ENCODE data around the gene KCNK18.

The KCNK18 gene

DNA sequence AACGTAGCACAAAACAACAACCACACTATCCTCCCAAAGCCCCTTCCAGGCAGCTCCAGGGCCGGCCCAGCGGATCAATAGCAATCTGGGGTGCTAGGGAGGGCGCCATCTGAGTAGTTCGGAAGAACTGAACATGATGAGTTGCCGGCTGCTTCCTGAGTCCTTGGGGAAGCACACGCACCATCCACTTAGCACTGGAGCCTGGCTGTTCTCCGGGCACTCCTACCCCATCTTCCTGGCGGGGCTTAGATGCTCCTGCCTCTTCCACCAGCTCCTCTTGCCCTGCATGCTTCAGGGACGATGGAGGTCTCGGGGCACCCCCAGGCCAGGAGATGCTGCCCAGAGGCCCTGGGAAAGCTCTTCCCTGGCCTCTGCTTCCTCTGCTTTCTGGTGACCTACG, at the start of gene KCNK18:
Gene KCNK18, plus strand, starts transcription at position 301 of the 400 bp plus-strand sequence. Its CDS starts 0 bp downstream, at position 301.
- H3K4me1 ChIP-seq (ENCODE audit: control insufficient read depth in 1 of 2, insufficient read depth in 1 of 2, low read depth in 1 of 2, low read length in 1 of 2) = peaks cover 0 to 8% of the 10 kb centered on the region in 2 experiments
- TF ChIP-seq, protein P1, sequence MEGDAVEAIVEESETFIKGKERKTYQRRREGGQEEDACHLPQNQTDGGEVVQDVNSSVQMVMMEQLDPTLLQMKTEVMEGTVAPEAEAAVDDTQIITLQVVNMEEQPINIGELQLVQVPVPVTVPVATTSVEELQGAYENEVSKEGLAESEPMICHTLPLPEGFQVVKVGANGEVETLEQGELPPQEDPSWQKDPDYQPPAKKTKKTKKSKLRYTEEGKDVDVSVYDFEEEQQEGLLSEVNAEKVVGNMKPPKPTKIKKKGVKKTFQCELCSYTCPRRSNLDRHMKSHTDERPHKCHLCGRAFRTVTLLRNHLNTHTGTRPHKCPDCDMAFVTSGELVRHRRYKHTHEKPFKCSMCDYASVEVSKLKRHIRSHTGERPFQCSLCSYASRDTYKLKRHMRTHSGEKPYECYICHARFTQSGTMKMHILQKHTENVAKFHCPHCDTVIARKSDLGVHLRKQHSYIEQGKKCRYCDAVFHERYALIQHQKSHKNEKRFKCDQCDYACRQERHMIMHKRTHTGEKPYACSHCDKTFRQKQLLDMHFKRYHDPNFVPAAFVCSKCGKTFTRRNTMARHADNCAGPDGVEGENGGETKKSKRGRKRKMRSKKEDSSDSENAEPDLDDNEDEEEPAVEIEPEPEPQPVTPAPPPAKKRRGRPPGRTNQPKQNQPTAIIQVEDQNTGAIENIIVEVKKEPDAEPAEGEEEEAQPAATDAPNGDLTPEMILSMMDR (IDR thresholded peaks at IDR 0.05) = no peak
- H3K27ac ChIP-seq = no peak within 1 kb of the TSS
- H3K4me3 ChIP-seq (ENCODE audit: low read depth in 1 of 2, low read length in 1 of 2) = no peak within 1 kb of the TSS
- H3K9me3 ChIP-seq = peaks cover 6% of the 10 kb centered on the region
- no peaks in the 10 kb centered on the region for H3K36me3 ChIP-seq
- peaks cover 17% of the 10 kb centered on the region for H3K27me3 ChIP-seq

DNA sequence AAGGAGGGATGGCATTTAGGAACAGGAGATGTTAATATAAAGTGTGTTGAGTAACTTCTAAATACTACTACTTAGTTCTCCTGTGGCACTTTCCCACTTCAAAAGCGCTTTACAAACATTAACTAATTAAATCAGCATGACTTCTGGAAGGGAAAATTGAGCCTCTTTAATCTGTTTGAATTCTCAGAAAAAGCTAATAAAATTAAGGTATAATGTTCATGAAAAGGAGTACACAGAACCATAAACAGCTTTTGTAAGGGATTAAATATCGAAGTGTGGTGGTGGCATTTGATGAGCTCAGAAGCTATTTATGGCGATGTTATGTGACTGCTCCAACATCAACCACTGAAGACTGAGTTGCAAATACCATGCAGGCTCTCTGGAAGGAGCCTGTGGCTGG, 49.0 kb upstream of the KCNK18 start:
- Histone ChIP-seq H3K4me3 (ENCODE audit: low read depth in 1 of 2, low read length in 1 of 2) (no peak overlapping the region), H3K4me1 (ENCODE audit: control insufficient read depth in 1 of 2, insufficient read depth in 1 of 2, low read depth in 1 of 2, low read length in 1 of 2) (no peaks in the 10 kb centered on the region), H3K9me3 (no peaks in the 10 kb centered on the region), H3K27me3 (peaks cover 98% of the 10 kb centered on the region), H3K27ac (no peak overlapping the region), H3K36me3 (no peaks in the 10 kb centered on the region)
- TF ChIP-seq, protein P1 (IDR thresholded peaks at IDR 0.05) = no peak

DNA sequence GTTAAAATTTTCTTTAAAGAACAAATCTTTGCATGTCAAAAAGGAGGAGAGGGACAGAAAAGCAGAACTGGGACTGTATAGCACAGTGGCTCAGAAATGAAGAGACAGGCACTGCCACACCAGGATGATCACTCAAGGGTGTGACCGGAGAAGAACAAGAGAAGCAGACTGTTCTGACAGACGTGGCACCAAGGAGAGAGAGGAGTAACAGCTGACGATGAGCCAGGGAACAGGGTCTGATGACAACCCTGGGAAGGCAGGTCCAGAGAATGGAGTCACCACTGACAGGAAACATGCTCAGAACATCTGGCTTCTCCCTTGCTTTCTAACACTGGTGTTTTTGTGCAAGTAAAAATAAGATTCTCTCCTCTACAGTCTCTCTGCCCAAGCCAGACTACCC, 44.6 kb upstream of the KCNK18 start:
- H3K9me3 ChIP-seq = no peaks in the 10 kb centered on the region
- H3K27me3 ChIP-seq = peaks cover 98% of the 10 kb centered on the region
- no peaks in the 10 kb centered on the region for H3K4me1 ChIP-seq (ENCODE audit: control insufficient read depth in 1 of 2, insufficient read depth in 1 of 2, low read depth in 1 of 2, low read length in 1 of 2)
- H3K27ac ChIP-seq = no peak overlapping the region
- H3K36me3 ChIP-seq = no peaks in the 10 kb centered on the region
- TF ChIP-seq, protein P1 (IDR thresholded peaks at IDR 0.05) = no peak
- no peak overlapping the region for H3K4me3 ChIP-seq (ENCODE audit: low read depth in 1 of 2, low read length in 1 of 2)

DNA sequence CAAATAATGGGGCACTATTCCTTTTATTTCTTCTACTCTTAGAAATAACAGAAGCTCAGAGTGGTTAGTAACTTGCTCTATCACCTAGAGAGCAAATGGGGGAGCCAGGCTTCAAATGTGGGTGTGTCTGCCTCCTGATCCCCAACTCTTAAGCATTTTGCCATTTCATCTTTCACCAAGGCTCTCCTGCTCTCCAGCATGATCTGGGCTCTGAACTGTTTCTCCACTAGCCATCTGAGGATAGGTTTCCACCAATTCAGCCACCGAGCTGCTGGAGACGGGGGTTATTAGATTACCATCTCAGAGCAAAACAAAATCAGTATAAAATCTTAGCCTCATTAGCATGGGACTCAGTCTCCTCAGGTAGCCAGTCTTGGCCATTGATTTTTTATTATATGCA, 39.0 kb upstream of the KCNK18 start:
- Histone ChIP-seq H3K36me3 (no peaks in the 10 kb centered on the region), H3K4me3 (ENCODE audit: low read depth in 1 of 2, low read length in 1 of 2) (no peak overlapping the region), H3K9me3 (no peaks in the 10 kb centered on the region), H3K4me1 (ENCODE audit: control insufficient read depth in 1 of 2, insufficient read depth in 1 of 2, low read depth in 1 of 2, low read length in 1 of 2) (peaks cover 0 to 10% of the 10 kb centered on the region in 2 experiments), H3K27ac (no peak overlapping the region), H3K27me3 (peaks cover 100% of the 10 kb centered on the region)
- TF ChIP-seq, protein P1 (IDR thresholded peaks at IDR 0.05) = no peak

DNA sequence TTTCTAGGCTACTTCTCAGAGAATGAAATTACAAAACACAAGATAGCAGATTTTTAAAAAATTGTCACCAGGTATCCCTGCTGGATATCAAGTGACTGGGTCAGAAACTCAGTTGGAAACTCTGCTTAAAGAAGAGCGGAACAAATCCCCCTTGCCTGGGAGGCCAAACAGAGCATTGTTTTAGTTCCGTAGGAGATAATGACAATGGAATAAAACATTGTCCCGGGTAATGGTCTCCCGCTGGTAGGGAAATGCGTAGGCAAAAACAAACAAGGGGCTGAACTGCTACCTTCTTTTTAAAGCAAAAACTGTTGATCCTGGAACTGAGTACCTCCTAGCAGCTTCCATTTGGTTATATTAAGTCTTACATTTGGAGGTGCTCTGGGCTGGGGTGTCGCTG, 37.9 kb upstream of the KCNK18 start:
- Histone ChIP-seq H3K27ac (no peak overlapping the region), H3K9me3 (no peaks in the 10 kb centered on the region), H3K4me1 (ENCODE audit: control insufficient read depth in 1 of 2, insufficient read depth in 1 of 2, low read depth in 1 of 2, low read length in 1 of 2) (peaks cover 0 to 16% of the 10 kb centered on the region in 2 experiments), H3K27me3 (peaks cover 100% of the 10 kb centered on the region), H3K4me3 (ENCODE audit: low read depth in 1 of 2, low read length in 1 of 2) (no peak overlapping the region), H3K36me3 (no peaks in the 10 kb centered on the region)
- TF ChIP-seq, protein P1 (IDR thresholded peaks at IDR 0.05) = no peak

DNA sequence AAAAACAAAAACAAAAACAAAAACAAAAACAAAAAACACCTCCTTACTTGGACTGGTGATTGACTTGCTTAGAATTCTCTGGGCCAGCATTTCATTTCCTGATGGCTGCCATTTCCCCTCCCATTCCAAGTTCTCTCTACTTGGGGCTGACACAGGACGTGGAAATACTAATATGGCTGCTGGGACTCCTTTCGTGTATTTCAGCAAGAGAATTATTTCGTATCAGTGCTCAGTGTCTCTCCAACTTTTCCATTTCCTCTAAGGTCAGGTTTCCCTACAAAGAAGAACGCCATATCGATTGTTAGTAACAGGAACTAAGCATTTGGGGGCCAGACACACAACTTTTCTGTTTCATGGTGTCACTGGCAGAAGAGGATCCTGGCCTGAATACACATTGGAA, 36.7 kb upstream of the KCNK18 start:
- H3K27me3 ChIP-seq = peaks cover 100% of the 10 kb centered on the region
- H3K27ac ChIP-seq = no peak overlapping the region
- TF ChIP-seq, protein P1 (IDR thresholded peaks at IDR 0.05) = no peak
- H3K9me3 ChIP-seq = no peaks in the 10 kb centered on the region
- H3K4me3 ChIP-seq (ENCODE audit: low read depth in 1 of 2, low read length in 1 of 2) = no peak overlapping the region
- peaks cover 5 to 24% of the 10 kb centered on the region in 2 experiments for H3K4me1 ChIP-seq (ENCODE audit: control insufficient read depth in 1 of 2, insufficient read depth in 1 of 2, low read depth in 1 of 2, low read length in 1 of 2)
- H3K36me3 ChIP-seq = no peaks in the 10 kb centered on the region
